Measurements from ENCODE around the gene GRAP2.
A peak's percentile ranks its signal among the peaks of the same experiment; 100 is the strongest.
"Not testable (repeated sequence)": the region's sequence is repeated elsewhere in the genome, so short reads cannot be mapped to it uniquely, and the experiment has no call there.

Gene GRAP2

GRCh38 chr22:39856588-39856987, 44.3 kb upstream of the GRAP2 start:
- Histone ChIP-seq H3K4me3 (ENCODE audit: low read length, poor library complexity, severe bottlenecking) (no peak overlapping the region), H4K20me1 (ENCODE audit: insufficient read depth, low read length, poor library complexity, severe bottlenecking) (no peaks in the 10 kb centered on the region), H3K79me2 (ENCODE audit: insufficient read depth, low read length) (no peaks in the 10 kb centered on the region), H3K4me1 (ENCODE audit: insufficient read depth, low read length, poor library complexity, severe bottlenecking) (no peaks in the 10 kb centered on the region), H3K36me3 (ENCODE audit: insufficient read depth, low read length) (no peaks in the 10 kb centered on the region), H3F3A (ENCODE audit: low read depth) (no peaks in the 10 kb centered on the region), H2AFZ (ENCODE audit: low read length) (no peak overlapping the region), H3K9ac (ENCODE audit: low read depth, low read length, poor library complexity, severe bottlenecking) (no peak overlapping the region), H3K9me2 (replicated peaks; ENCODE audit: low read depth, low read length) (no peaks in the 10 kb centered on the region), H3K27me3 (ENCODE audit: insufficient read depth, low read length, poor library complexity, severe bottlenecking) (no peaks in the 10 kb centered on the region), H3K4me2 (ENCODE audit: low read depth, low read length, poor library complexity, severe bottlenecking) (no peak overlapping the region), H3K9me3 (ENCODE audit: insufficient read depth, low read depth, low read length) (no peaks in the 10 kb centered on the region)
- TF ChIP-seq CTCF (conservative IDR thresholded peaks at IDR 0.05; ENCODE audit: low read length) (no peak), EZH2phosphoT487 (IDR thresholded peaks at IDR 0.05; ENCODE audit: borderline replicate concordance) (no peak)

- H2AFZ ChIP-seq (ENCODE audit: low read length) = no peak overlapping the region
- H3K4me2 ChIP-seq (ENCODE audit: low read depth, low read length, poor library complexity, severe bottlenecking) = no peak overlapping the region
- H3K9me2 ChIP-seq (replicated peaks; ENCODE audit: low read depth, low read length) = no peaks in the 10 kb centered on the region
- no peaks in the 10 kb centered on the region for H3K36me3 ChIP-seq (ENCODE audit: insufficient read depth, low read length)
- H3K27me3 ChIP-seq (ENCODE audit: insufficient read depth, low read length, poor library complexity, severe bottlenecking) = no peaks in the 10 kb centered on the region
- no peak overlapping the region for H3K9ac ChIP-seq (ENCODE audit: low read depth, low read length, poor library complexity, severe bottlenecking)
- H3K4me3 ChIP-seq (ENCODE audit: low read length, poor library complexity, severe bottlenecking) = no peak overlapping the region
- H3K4me1 ChIP-seq (ENCODE audit: insufficient read depth, low read length, poor library complexity, severe bottlenecking) = no peaks in the 10 kb centered on the region
- no peaks in the 10 kb centered on the region for H3K79me2 ChIP-seq (ENCODE audit: insufficient read depth, low read length)
- H3K9me3 ChIP-seq (ENCODE audit: insufficient read depth, low read depth, low read length) = no peaks in the 10 kb centered on the region
- TF ChIP-seq EZH2phosphoT487 (IDR thresholded peaks at IDR 0.05; ENCODE audit: borderline replicate concordance) (no peak), CTCF (conservative IDR thresholded peaks at IDR 0.05; ENCODE audit: low read length) (no peak)
- H3F3A ChIP-seq (ENCODE audit: low read depth) = no peaks in the 10 kb centered on the region
- no peaks in the 10 kb centered on the region for H4K20me1 ChIP-seq (ENCODE audit: insufficient read depth, low read length, poor library complexity, severe bottlenecking)
Measured at GRCh38 chr22:39859903-39860588, 40.8 kb upstream of the GRAP2 start.

GRCh38 chr22:39868741-39869140, 32.1 kb upstream of the GRAP2 start:
- Histone ChIP-seq H3K4me2 (ENCODE audit: low read depth, low read length, poor library complexity, severe bottlenecking) (peak overlapping the region; percentile 31), H3K4me3 (ENCODE audit: low read length, poor library complexity, severe bottlenecking) (no peak overlapping the region), H2AFZ (ENCODE audit: low read length) (no peak overlapping the region), H3K79me2 (ENCODE audit: insufficient read depth, low read length) (no peaks in the 10 kb centered on the region), H3K27me3 (ENCODE audit: insufficient read depth, low read length, poor library complexity, severe bottlenecking) (no peaks in the 10 kb centered on the region), H3K9ac (ENCODE audit: low read depth, low read length, poor library complexity, severe bottlenecking) (no peak overlapping the region), H3K9me3 (ENCODE audit: insufficient read depth, low read depth, low read length) (no peaks in the 10 kb centered on the region), H3F3A (ENCODE audit: low read depth) (peaks cover 4% of the 10 kb centered on the region; the same call in 1 of the 2 replicates), H3K4me1 (ENCODE audit: insufficient read depth, low read length, poor library complexity, severe bottlenecking) (peaks cover 18% of the 10 kb centered on the region), H4K20me1 (ENCODE audit: insufficient read depth, low read length, poor library complexity, severe bottlenecking) (no peaks in the 10 kb centered on the region), H3K9me2 (replicated peaks; ENCODE audit: low read depth, low read length) (no peaks in the 10 kb centered on the region), H3K36me3 (ENCODE audit: insufficient read depth, low read length) (no peaks in the 10 kb centered on the region)
- TF ChIP-seq EZH2phosphoT487 (IDR thresholded peaks at IDR 0.05; ENCODE audit: borderline replicate concordance) = no peak
- TF ChIP-seq CTCF (conservative IDR thresholded peaks at IDR 0.05; ENCODE audit: low read length) = no peak

GRCh38 chr22:39869797-39870196, 31.1 kb upstream of the GRAP2 start:
- H3K36me3 ChIP-seq (ENCODE audit: insufficient read depth, low read length); H3K9me2 ChIP-seq (replicated peaks; ENCODE audit: low read depth, low read length); H3F3A ChIP-seq (ENCODE audit: low read depth); H3K9me3 ChIP-seq (ENCODE audit: insufficient read depth, low read depth, low read length); H2AFZ ChIP-seq (ENCODE audit: low read length); H3K27me3 ChIP-seq (ENCODE audit: insufficient read depth, low read length, poor library complexity, severe bottlenecking); H3K4me2 ChIP-seq (ENCODE audit: low read depth, low read length, poor library complexity, severe bottlenecking); H4K20me1 ChIP-seq (ENCODE audit: insufficient read depth, low read length, poor library complexity, severe bottlenecking); H3K4me3 ChIP-seq (ENCODE audit: low read length, poor library complexity, severe bottlenecking); H3K79me2 ChIP-seq (ENCODE audit: insufficient read depth, low read length); H3K9ac ChIP-seq (ENCODE audit: low read depth, low read length, poor library complexity, severe bottlenecking): not testable (repeated sequence)
- H3K4me1 ChIP-seq (ENCODE audit: insufficient read depth, low read length, poor library complexity, severe bottlenecking) = peaks cover 18% of the 10 kb centered on the region

Data from Loucy (cell line).